GM12874 (cell line): ENCODE measurements around the gene ME3.

ENCODE experiments used
- CTCF ChIP-seq: IDR thresholded peaks from 2 replicates; pipeline ENCODE4 v1.5.1; 2011; ENCODE audit warnings: low read depth, mild to moderate bottlenecking, control low read depth, low read length, moderate library complexity; ENCODE audit not compliant: insufficient read depth

Gene ME3

GRCh38 chr11:86589204-86589603 is 83.2 kb downstream of the ME3 start:
- TF ChIP-seq CTCF = no peak

GRCh38 chr11:86588566-86589090 is 83.8 kb downstream of the ME3 start:
- TF ChIP-seq CTCF = no peak

GRCh38 chr11:86587264-86588193 is 84.9 kb downstream of the ME3 start:
- TF ChIP-seq CTCF = no peak

- TF ChIP-seq CTCF = no peak
These were observed 86.1 kb downstream of the ME3 start for GRCh38 chr11:86586307-86586706.

- TF ChIP-seq CTCF = no peak
These were observed 89.5 kb downstream of the ME3 start for GRCh38 chr11:86582898-86583297.

GRCh38 chr11:86580535-86580934 is 91.9 kb downstream of the ME3 start:
- no peak for TF ChIP-seq CTCF

- TF ChIP-seq CTCF = no peak
These were observed 93.0 kb downstream of the ME3 start for GRCh38 chr11:86579406-86579731.
